ENCODE data around the gene NTM. TPM values are rescaled to one million over a fixed set of nuclear protein-coding genes. Genes with fewer than 3 reads are reported as not detected.

NTM gene
- total RNA-seq, 1 experiment from 2014 or later = 9.9 TPM

DNA sequence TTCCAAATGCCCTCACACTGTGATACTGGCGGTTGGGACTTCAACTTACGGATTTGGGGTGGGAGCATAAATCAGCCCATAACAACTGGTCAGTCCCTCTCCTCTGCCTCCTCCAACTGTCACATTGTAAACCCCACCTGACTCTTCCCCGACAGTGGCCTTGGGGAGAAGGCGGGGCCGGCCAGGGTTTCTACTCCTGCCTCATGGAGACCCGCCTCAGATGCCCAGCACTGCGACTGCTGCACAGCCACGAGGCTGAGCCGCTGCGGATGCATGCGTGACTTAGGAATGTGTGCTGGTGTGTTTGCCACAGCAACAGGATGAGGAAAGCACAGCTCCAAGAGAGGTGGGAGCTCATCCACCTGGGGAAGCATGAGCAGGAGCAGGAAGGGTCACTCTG is 914.2 kb downstream of the NTM start:
- no peak overlapping the region for H2BK120ac ChIP-seq (ENCODE audit: low read depth, low read length, poor library complexity, severe bottlenecking)
- H3K4me1 ChIP-seq (ENCODE audit: insufficient read depth, low read length) = peaks cover 3% of the 10 kb centered on the region; the same call in 1 of the 2 replicates
- no peak overlapping the region for H3K9ac ChIP-seq (ENCODE audit: extremely low read depth, insufficient read length, low read length)
- peaks cover 24 to 31% of the 10 kb centered on the region in 2 experiments for H3K4me1 Mint-ChIP-seq
- H3K4me3 Mint-ChIP-seq = no peak overlapping the region
- H2BK5ac ChIP-seq (ENCODE audit: insufficient read length, low read length) = no peak overlapping the region
- TF ChIP-seq, protein P1, sequence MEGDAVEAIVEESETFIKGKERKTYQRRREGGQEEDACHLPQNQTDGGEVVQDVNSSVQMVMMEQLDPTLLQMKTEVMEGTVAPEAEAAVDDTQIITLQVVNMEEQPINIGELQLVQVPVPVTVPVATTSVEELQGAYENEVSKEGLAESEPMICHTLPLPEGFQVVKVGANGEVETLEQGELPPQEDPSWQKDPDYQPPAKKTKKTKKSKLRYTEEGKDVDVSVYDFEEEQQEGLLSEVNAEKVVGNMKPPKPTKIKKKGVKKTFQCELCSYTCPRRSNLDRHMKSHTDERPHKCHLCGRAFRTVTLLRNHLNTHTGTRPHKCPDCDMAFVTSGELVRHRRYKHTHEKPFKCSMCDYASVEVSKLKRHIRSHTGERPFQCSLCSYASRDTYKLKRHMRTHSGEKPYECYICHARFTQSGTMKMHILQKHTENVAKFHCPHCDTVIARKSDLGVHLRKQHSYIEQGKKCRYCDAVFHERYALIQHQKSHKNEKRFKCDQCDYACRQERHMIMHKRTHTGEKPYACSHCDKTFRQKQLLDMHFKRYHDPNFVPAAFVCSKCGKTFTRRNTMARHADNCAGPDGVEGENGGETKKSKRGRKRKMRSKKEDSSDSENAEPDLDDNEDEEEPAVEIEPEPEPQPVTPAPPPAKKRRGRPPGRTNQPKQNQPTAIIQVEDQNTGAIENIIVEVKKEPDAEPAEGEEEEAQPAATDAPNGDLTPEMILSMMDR (conservative IDR thresholded peaks at IDR 0.05) = no peak
- H2BK20ac ChIP-seq (ENCODE audit: low read depth, low read length, poor library complexity, severe bottlenecking) = no peak overlapping the region
- H3K9me3 Mint-ChIP-seq = no peaks in the 10 kb centered on the region; a peak in 1 of 5 replicates
- no peak overlapping the region for H3K23ac ChIP-seq (ENCODE audit: insufficient read length, low read depth, low read length)
- no peak overlapping the region for H4K5ac ChIP-seq (ENCODE audit: insufficient read length, low read depth, low read length)
- H2AK5ac ChIP-seq (ENCODE audit: insufficient read length, low read length) = no peak overlapping the region
- H2AFZ ChIP-seq (ENCODE audit: low read length) = no peak overlapping the region
- H3K56ac ChIP-seq (ENCODE audit: insufficient read length, low read depth, low read length) = no peak overlapping the region
- no peak overlapping the region for H4K91ac ChIP-seq (ENCODE audit: insufficient read length, low read depth, low read length)
- no peak overlapping the region for H3K27ac ChIP-seq (ENCODE audit: insufficient read length, low read depth, low read length)
- H2BK12ac ChIP-seq (ENCODE audit: insufficient read length, low read depth, low read length) = no peak overlapping the region
- no peak overlapping the region for H3K4ac ChIP-seq (ENCODE audit: low read depth, low read length)
- no peak overlapping the region for H2BK15ac ChIP-seq (ENCODE audit: low read depth, low read length)
- no peaks in the 10 kb centered on the region for H3K27me3 ChIP-seq (ENCODE audit: insufficient read depth, low read length)
- no peaks in the 10 kb centered on the region for H3K23me2 ChIP-seq (ENCODE audit: insufficient read length, low read depth, low read length, poor library complexity, severe bottlenecking)
- H3K79me1 ChIP-seq (ENCODE audit: insufficient read depth, low read depth, low read length, poor library complexity, severe bottlenecking) = no peaks in the 10 kb centered on the region
- no peak overlapping the region for H3K18ac ChIP-seq (ENCODE audit: insufficient read length, low read depth, low read length)
- WGBS (ENCODE audit: extremely low coverage, insufficient read length, low lambda C conversion rate) = no CpG with 5 or more reads among the region's 11 CpGs
- no peaks in the 10 kb centered on the region for H3K9me3 ChIP-seq (ENCODE audit: control insufficient read depth, low read depth, low read length)
- no peaks in the 10 kb centered on the region for H3K36me3 Mint-ChIP-seq (ENCODE audit: insufficient read depth in 1 of 3, low read depth in 3 of 3)
- no peak overlapping the region for H3K4me2 ChIP-seq (ENCODE audit: insufficient read depth, insufficient read length, low read length)
- H4K8ac ChIP-seq (replicated peaks; ENCODE audit: insufficient read length, low read depth, low read length) = no peak overlapping the region
- H3K27me3 Mint-ChIP-seq (ENCODE audit: low read depth) = no peaks in the 10 kb centered on the region; the same call in none of the 2 replicates
- H4K20me1 ChIP-seq (ENCODE audit: control insufficient read depth, insufficient read depth, insufficient read length) = no peaks in the 10 kb centered on the region
- H3K14ac ChIP-seq (ENCODE audit: insufficient read depth, low read length) = no peak overlapping the region
- no peak overlapping the region for H3K27ac Mint-ChIP-seq
- no peak overlapping the region for H3T11ph ChIP-seq (ENCODE audit: low read length)
- H3K79me2 ChIP-seq (ENCODE audit: insufficient read depth, low read length) = no peaks in the 10 kb centered on the region
- no peak for DNase-seq
